Ectodermal cell (in vitro differentiated cells): ENCODE measurements around the gene TOM1L2.
"Not testable (repeated sequence)": the region's sequence is repeated elsewhere in the genome, so short reads cannot be mapped to it uniquely, and the experiment has no call there.

Source experiments
- H3K27ac ChIP-seq: 2 replicates; pipeline ENCODE4 v1.7.0; 2013; ENCODE audit warnings: mild to moderate bottlenecking, low read depth, low read length; ENCODE audit not compliant: insufficient read depth, poor library complexity, severe bottlenecking
- H3K27me3 ChIP-seq: 2 replicates; pipeline ENCODE4 v1.7.0; 2013; ENCODE audit warnings: mild to moderate bottlenecking, low read length; ENCODE audit not compliant: insufficient read depth, control insufficient read depth, poor library complexity, severe bottlenecking
- H3K36me3 ChIP-seq: one replicate; pipeline ENCODE4 v1.7.0; 2013; ENCODE audit warnings: low read length; ENCODE audit not compliant: control insufficient read depth, insufficient read depth
- H3K4me1 ChIP-seq: one replicate; pipeline ENCODE4 v1.7.0; 2013; ENCODE audit warnings: low read length; ENCODE audit not compliant: control insufficient read depth, insufficient read depth
- H3K4me3 ChIP-seq: 2 replicates; pipeline ENCODE4 v1.7.0; 2013; ENCODE audit warnings: low read depth, low read length, control low read depth; ENCODE audit not compliant: insufficient read depth
- H3K9me3 ChIP-seq: 2 replicates; pipeline ENCODE4 v1.7.0; 2013; ENCODE audit warnings: mild to moderate bottlenecking, low read length, moderate library complexity; ENCODE audit not compliant: control insufficient read depth
- WGBS, 2 experiments: methylation state at CpG; one replicate each; pipeline ENCODE4 v1.1.7; 2013; ENCODE audit warnings: missing lambda C conversion rate in 2 of 2; 5-methylcytosine and 5-hydroxymethylcytosine counted together

The TOM1L2 gene

GRCh38 chr17:17915183-17915582 is 57.0 kb downstream of the TOM1L2 start:
- Histone ChIP-seq H3K4me3 (no peak overlapping the region), H3K27me3 (no peaks in the 10 kb centered on the region), H3K9me3 (no peaks in the 10 kb centered on the region), H3K36me3 (no peaks in the 10 kb centered on the region), H3K27ac (no peak overlapping the region), H3K4me1 (peaks cover 20% of the 10 kb centered on the region)

DNA sequence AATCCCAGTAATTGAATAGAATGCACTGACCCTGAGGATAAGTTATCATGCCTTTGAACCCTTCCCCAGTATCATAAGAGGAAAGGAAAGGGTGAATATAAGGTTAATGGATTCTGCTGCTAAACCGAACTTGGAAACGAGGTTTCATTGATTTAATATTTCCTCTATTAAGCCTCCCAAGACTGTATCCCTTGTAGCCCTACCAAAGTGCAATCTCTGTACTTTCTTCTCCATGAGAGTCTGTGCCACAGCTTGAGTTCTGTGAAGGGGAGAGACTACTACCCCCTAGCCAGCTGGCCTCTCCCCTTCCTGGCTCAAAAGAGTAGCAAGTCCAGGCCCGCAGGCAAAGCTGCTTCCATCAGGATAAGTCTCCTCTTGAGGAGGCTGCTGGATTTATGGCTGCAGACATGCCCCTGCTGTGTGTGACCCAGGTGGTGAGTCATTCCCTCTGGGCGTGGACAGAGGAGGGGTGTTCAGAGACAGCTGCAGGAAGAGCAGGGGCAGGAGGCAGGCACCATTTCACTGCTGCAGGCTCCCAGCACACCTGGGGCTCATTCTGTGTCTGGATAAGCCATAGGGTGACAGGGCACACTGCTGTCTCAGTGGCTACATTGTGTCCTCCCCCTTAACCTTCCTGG is 58.4 kb downstream of the TOM1L2 start:
- no peak overlapping the region for H3K27ac ChIP-seq
- peaks cover 17% of the 10 kb centered on the region for H3K4me1 ChIP-seq
- WGBS, 2 experiments: 60 to 72% methylated on average over 4 of the region's 4 CpGs
- H3K4me3 ChIP-seq: no peak overlapping the region
- no peaks in the 10 kb centered on the region for H3K9me3 ChIP-seq
- H3K27me3 ChIP-seq: no peaks in the 10 kb centered on the region
- H3K36me3 ChIP-seq: no peaks in the 10 kb centered on the region

- WGBS, 2 experiments: 87 to 97% methylated on average over 7 to 10 of the region's 27 CpGs
- not testable (repeated sequence) for H3K27ac ChIP-seq, H3K36me3 ChIP-seq, H3K4me3 ChIP-seq, H3K9me3 ChIP-seq, H3K27me3 ChIP-seq
- peaks cover 17% of the 10 kb centered on the region for H3K4me1 ChIP-seq
Observed at GRCh38 chr17:17912336-17912735, 59.9 kb downstream of the TOM1L2 start.

DNA sequence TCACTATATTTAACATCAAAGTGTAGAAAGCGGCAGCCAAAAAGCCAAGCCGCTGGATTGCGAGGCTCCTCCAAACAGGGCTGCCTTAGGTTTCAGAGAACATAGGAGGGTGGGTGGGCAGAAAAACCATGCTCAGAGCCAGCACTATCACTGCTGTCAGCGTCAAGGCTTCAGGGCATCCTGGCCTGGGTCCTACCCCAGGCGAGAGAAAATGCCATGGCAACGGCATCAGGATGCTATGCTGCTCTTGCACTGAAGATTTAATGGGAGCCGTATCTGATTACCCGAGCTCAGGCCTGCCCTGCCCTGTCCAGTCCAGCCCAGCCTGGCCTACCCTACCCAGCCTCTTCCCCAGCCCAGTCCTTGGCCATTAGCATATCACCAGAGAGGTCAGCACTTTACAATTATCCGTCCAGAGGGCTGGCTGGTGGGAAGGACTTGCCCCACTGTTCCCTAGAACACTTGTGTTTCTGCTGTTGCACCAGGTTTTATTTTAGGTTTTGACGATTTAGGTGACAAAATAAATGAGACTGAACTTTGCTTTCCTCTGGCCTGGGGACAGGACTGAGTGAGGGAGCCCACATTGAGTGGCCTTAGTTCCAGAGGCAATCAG is 61.1 kb downstream of the TOM1L2 start:
- Histone ChIP-seq H3K27me3 (no peaks in the 10 kb centered on the region), H3K36me3 (no peaks in the 10 kb centered on the region), H3K9me3 (no peaks in the 10 kb centered on the region), H3K27ac (peak overlapping the region; percentile 86), H3K4me3 (no peak overlapping the region), H3K4me1 (peaks cover 17% of the 10 kb centered on the region)
- WGBS, 2 experiments: 85 to 86% methylated on average over 10 of the region's 10 CpGs

GRCh38 chr17:17910060-17910459 is 62.1 kb downstream of the TOM1L2 start:
- Histone ChIP-seq H3K4me3 (no peak overlapping the region), H3K27me3 (no peaks in the 10 kb centered on the region), H3K9me3 (no peaks in the 10 kb centered on the region), H3K4me1 (peaks cover 17% of the 10 kb centered on the region), H3K27ac (no peak overlapping the region), H3K36me3 (no peaks in the 10 kb centered on the region)
- 79 to 81% methylated on average over 4 of the region's 4 CpGs for WGBS, 2 experiments

GRCh38 chr17:17909078-17909477 is 63.1 kb downstream of the TOM1L2 start:
- Histone ChIP-seq H3K27me3 (no peaks in the 10 kb centered on the region), H3K36me3 (no peaks in the 10 kb centered on the region), H3K4me3 (no peak overlapping the region), H3K4me1 (peaks cover 12% of the 10 kb centered on the region), H3K27ac (no peak overlapping the region), H3K9me3 (no peaks in the 10 kb centered on the region)
- WGBS, 2 experiments: 92 to 94% methylated on average over 5 of the region's 5 CpGs

GRCh38 chr17:17907469-17907868 is 64.7 kb downstream of the TOM1L2 start:
- Histone ChIP-seq H3K27me3 (no peaks in the 10 kb centered on the region), H3K4me1 (peaks cover 7% of the 10 kb centered on the region), H3K27ac (no peak overlapping the region), H3K36me3 (no peaks in the 10 kb centered on the region), H3K4me3 (no peak overlapping the region), H3K9me3 (no peaks in the 10 kb centered on the region)
- WGBS, 2 experiments: 89 to 94% methylated on average over 3 to 4 of the region's 4 CpGs

DNA sequence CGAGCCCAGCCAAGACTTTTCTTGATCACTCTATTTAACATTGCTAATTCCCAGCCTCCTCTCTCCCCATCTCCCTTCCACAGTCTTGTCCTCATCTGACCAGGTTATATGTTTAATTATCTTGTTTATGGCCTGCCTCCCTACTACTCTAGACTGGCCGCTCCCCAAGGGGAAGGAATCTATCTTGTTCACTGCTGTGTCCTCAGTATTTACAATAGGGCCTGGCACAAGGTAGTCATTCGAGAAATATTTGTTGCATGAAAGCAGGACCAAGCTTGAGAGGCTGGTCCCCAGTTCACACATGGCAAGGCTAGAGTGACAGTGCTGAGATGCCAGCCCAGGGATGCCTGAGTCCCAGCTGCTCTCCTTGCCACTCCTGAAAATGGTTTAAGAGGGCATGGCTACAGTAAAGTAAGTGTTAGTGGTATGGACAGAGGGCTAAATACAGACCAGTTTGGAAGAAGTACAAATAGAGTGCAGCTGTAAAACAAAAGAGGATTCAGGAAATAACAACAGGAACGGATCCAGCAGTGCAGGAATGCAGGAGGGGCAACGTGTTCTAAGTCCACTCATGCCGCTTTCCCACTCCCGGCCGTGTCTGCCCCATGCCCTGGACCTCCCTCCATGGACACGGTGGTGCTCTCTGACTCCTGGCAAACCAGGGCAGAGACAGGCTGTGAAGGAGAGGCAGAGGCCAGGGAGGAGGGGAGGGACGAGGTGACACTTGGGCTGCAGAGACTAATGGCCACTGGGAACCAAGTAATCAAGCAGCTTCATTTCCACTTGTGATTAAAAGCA is 65.6 kb downstream of the TOM1L2 start:
- H3K27ac ChIP-seq: no peak overlapping the region
- WGBS, 2 experiments: 82 to 85% methylated on average over 10 of the region's 10 CpGs

GRCh38 chr17:17905036-17905320 is 67.2 kb downstream of the TOM1L2 start:
- Histone ChIP-seq H3K27me3 (no peaks in the 10 kb centered on the region), H3K4me1 (no peaks in the 10 kb centered on the region), H3K27ac (no peak overlapping the region), H3K9me3 (no peaks in the 10 kb centered on the region), H3K4me3 (no peak overlapping the region), H3K36me3 (no peaks in the 10 kb centered on the region)
- WGBS, 2 experiments: 90 to 95% methylated on average over 5 of the region's 5 CpGs

More for the DNA sequence above, 65.6 kb downstream of the TOM1L2 start:
- H3K4me1 ChIP-seq: peaks cover 7% of the 10 kb centered on the region
- no peaks in the 10 kb centered on the region for H3K27me3 ChIP-seq
- H3K9me3 ChIP-seq: no peaks in the 10 kb centered on the region
- H3K4me3 ChIP-seq: no peak overlapping the region
- H3K36me3 ChIP-seq: no peaks in the 10 kb centered on the region

DNA sequence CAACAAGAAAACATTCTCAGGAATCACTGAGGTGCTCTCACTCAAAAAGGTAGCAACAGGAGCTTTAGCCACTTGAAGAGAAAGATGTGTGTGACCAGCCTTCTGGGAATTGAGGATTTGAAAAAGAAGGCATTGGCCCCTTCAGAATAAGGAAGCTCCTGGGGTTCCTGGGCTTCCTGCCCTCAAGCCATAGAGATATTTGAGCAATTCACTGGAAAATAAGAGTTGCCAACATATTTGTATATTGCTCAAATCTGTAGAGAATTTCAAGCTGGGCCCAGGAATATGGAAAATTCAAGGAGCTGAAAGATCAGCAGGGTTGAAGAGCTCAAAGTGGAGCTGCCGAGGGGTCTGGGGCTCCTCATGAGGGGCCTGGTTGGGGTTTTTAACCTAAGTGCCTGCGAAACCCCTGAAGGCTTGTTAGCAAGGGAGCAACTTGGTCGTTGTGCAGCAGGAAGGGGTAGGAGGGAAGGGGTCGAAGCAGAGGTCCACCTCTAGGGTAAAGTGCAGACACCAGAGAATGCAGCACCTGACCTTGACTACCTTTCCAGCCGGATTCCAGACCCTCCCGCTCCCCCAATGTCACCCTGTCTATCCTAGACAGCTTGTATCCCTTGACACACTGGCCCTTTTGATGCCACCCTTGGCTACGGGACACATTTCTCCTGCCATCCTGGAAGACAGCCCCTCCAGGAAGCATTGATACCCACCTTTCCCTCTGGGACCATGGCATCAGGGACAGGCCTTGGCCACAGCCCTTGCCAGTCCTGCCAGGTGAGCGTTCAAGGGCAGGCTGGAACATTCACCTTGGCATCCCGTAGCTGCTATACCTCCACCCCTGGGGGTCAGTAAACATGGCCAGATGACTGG is 67.8 kb downstream of the TOM1L2 start:
- Histone ChIP-seq H3K27ac (no peak overlapping the region), H3K36me3 (no peaks in the 10 kb centered on the region), H3K9me3 (no peaks in the 10 kb centered on the region), H3K4me1 (no peaks in the 10 kb centered on the region), H3K27me3 (no peaks in the 10 kb centered on the region), H3K4me3 (no peak overlapping the region)
- 90 to 91% methylated on average over 9 of the region's 9 CpGs for WGBS, 2 experiments
